ENCODE data around the gene TTC12. TPM values are rescaled to one million over a fixed set of nuclear protein-coding genes. Genes with fewer than 3 reads are reported as not detected.

Gene TTC12
- total and polyA plus RNA-seq, 2 of the 4 experiments (the other 2 are of a cell fraction): 10.0 to 14.7 TPM

GRCh38 chr11:113277907-113278306 is 36.5 kb upstream of the TTC12 start:
- no peaks in the 10 kb centered on the region for H3K36me3 ChIP-seq (ENCODE audit: control insufficient read depth, insufficient read depth, low read length)
- H3K4me3 ChIP-seq (ENCODE audit: insufficient read depth, low read depth, low read length): no peak overlapping the region
- BruUV-seq (replicated peaks): no TSS peak
- no peak overlapping the region for H2BK20ac ChIP-seq (ENCODE audit: low read depth, low read length)
- no peak overlapping the region for H2AK5ac ChIP-seq (ENCODE audit: low read depth, low read length)
- no peak overlapping the region for H3K56ac ChIP-seq (ENCODE audit: extremely low read depth, insufficient read depth, low read length)
- H4K20me1 ChIP-seq (ENCODE audit: insufficient read depth, low read length): no peaks in the 10 kb centered on the region
- WGBS, 2 experiments (ENCODE audit: extremely low coverage in 2 of 2, insufficient read length in 1 of 2): no CpG with 5 or more reads among the region's 5 CpGs
- no peak overlapping the region for H3K27ac ChIP-seq (ENCODE audit: insufficient read depth, low read length)
- H3K9me3 ChIP-seq (ENCODE audit: control insufficient read depth, insufficient read depth, low read length): no peaks in the 10 kb centered on the region
- no peak overlapping the region for H3K9ac ChIP-seq (ENCODE audit: low read depth, low read length)
- ChIA-PET POLR2A (ENCODE audit: unreplicated experiment) (no interaction called here), CTCF (interaction anchor here (1.7 kb wide), 1 partner anchor 12 kb away, joined by 7 read pairs; no protein-coding TSS in a partner anchor)
- H3K18ac ChIP-seq (ENCODE audit: low read depth, low read length): no peak overlapping the region
- H3K23ac ChIP-seq (ENCODE audit: low read depth, low read length): no peak overlapping the region
- H2BK5ac ChIP-seq (ENCODE audit: low read depth, low read length, poor library complexity, severe bottlenecking): no peak overlapping the region
- H3K27me3 ChIP-seq (ENCODE audit: control insufficient read depth, insufficient read depth, low read length): peaks cover 2% of the 10 kb centered on the region; the same call in 1 of the 2 replicates
- in situ Hi-C loops (cut with MboI; ENCODE audit: low sequenced_read_pairs) (loop anchor here (25.0 kb wide), 1 partner anchor 1166 kb away; no protein-coding TSS in a partner anchor), intact Hi-C loops (cut with micrococcal nuclease) (no loop called here), dilution Hi-C loops (cut with HindIII; ENCODE audit: low sequenced_read_pairs, unreplicated experiment) (no loop called here)
- H3K14ac ChIP-seq (replicated peaks; ENCODE audit: low read depth, low read length): no peak overlapping the region
- TF ChIP-seq MAZ (IDR thresholded peaks at IDR 0.05; ENCODE audit: borderline replicate concordance, low read depth, low read length): no peak
- no peak for TF ChIP-seq FOS (IDR thresholded peaks at IDR 0.05; ENCODE audit: low read depth, low read length)
- TF ChIP-seq RFX5 (IDR thresholded peaks at IDR 0.05; ENCODE audit: low read depth, low read length): no peak
- no peak for TF ChIP-seq CTCF (conservative IDR thresholded peaks at IDR 0.05; ENCODE audit: low read depth, low read length)
- TF ChIP-seq CHD1 (IDR thresholded peaks at IDR 0.05; ENCODE audit: low read depth, low read length): no peak
- no peak for TF ChIP-seq CEBPB (IDR thresholded peaks at IDR 0.05; ENCODE audit: low read depth, low read length)
- TF ChIP-seq NFE2L2 (IDR thresholded peaks at IDR 0.05; ENCODE audit: low read depth, low read length): no peak
- no peak for TF ChIP-seq USF2 (IDR thresholded peaks at IDR 0.05; ENCODE audit: low read depth, low read length)
- TF ChIP-seq MXI1 (IDR thresholded peaks at IDR 0.05; ENCODE audit: borderline replicate concordance, low read depth, low read length): no peak
- TF ChIP-seq POLR2A (IDR thresholded peaks at IDR 0.05; ENCODE audit: low read depth, low read length): no peak
- TF ChIP-seq ELK1 (IDR thresholded peaks at IDR 0.05; ENCODE audit: borderline replicate concordance, low read depth, low read length): no peak
- no peak for TF ChIP-seq SMC3 (IDR thresholded peaks at IDR 0.05; ENCODE audit: low read depth, low read length)
- TF ChIP-seq MAFK (IDR thresholded peaks at IDR 0.05; ENCODE audit: low read depth, low read length): no peak
- no peak for TF ChIP-seq RCOR1 (IDR thresholded peaks at IDR 0.05; ENCODE audit: insufficient replicate concordance, low read length)
- TF ChIP-seq BHLHE40 (IDR thresholded peaks at IDR 0.05; ENCODE audit: low read depth, low read length): no peak
- TF ChIP-seq RAD21 (IDR thresholded peaks at IDR 0.05; ENCODE audit: low read length): no peak
- H2BK120ac ChIP-seq (ENCODE audit: low read depth, low read length): no peak overlapping the region
- no peak overlapping the region for H2AK9ac ChIP-seq (replicated peaks; ENCODE audit: low read depth, low read length, poor library complexity)
- no peak overlapping the region for H4K8ac ChIP-seq (ENCODE audit: low read depth in 2 of 2, low read length in 2 of 2)
- DNase-seq (no peak), ATAC-seq (ENCODE audit: low read depth) (no peak)
- H4K5ac ChIP-seq (ENCODE audit: low read depth, low read length): no peak overlapping the region
- no peak overlapping the region for H4K91ac ChIP-seq (ENCODE audit: insufficient read depth, low read depth, low read length)
- H3K4me2 ChIP-seq (ENCODE audit: low read depth, low read length): no peak overlapping the region
- H3K4me1 ChIP-seq (ENCODE audit: control insufficient read depth, insufficient read depth, low read length): no peaks in the 10 kb centered on the region
- H2BK15ac ChIP-seq (ENCODE audit: low read depth, low read length): no peak overlapping the region
- no peak overlapping the region for H3K4ac ChIP-seq (ENCODE audit: low read depth, low read length)
- no peaks in the 10 kb centered on the region for H3K79me1 ChIP-seq (ENCODE audit: low read depth in 1 of 2, low read length in 2 of 2)
- H2AFZ ChIP-seq (replicated peaks; ENCODE audit: low read length, poor library complexity): no peak overlapping the region
- H3K9me1 ChIP-seq (ENCODE audit: insufficient read depth, low read length): no peaks in the 10 kb centered on the region; the same call in 1 of the 2 replicates

Measured in IMR-90 (cell line).